HepG2 (cell line): ENCODE measurements around the gene SGMS1. TPM values are rescaled to one million over a fixed set of nuclear protein-coding genes. Genes with fewer than 3 reads are reported as not detected.

Source experiments
- ATAC-seq: fragments of 200-7000 bp; cut with Tn5 transposase; 3 replicates; pipeline ENCODE4 v1.9.1; 2020; ENCODE audit warnings: mild to moderate bottlenecking, moderate library complexity
- BruUV-seq: library from RNA; stranded (reverse); fragments of 400-500 nt; replicated peaks from 2 replicates; lab custom pipeline; 2021; lab: Mats Ljungman, UMichigan
- CTCF ChIA-PET: fragments of 300-600 bp; formaldehyde crosslinking; extraction: SDS; loops from one replicate; lab custom pipeline; 2021; ENCODE audit warnings: low total read pairs, inconsistent platforms, low intra/inter-chr PET ratio; lab: Yijun Ruan, JAX
- POLR2A ChIA-PET: fragments of 350-600 bp; sonication (Branson Sonifier 250); formaldehyde crosslinking; loops from one replicate; lab custom pipeline; 2020; ENCODE audit warnings: antibody characterized with exemption, inconsistent platforms; lab: Yijun Ruan, JAX
- DNase-seq: peaks from one replicate; pipeline ENCODE4 v3.0.0-alpha.2; 2015; ENCODE audit warnings: low spot score
- FAIRE-seq: peaks from 3 replicates; lab custom pipeline; 2011; peaks lifted over from hg19 to GRCh38; lab: Jason Lieb, UNC
- H2AFZ ChIP-seq: one replicate; pipeline ENCODE4 v1.6.1; 2011; ENCODE audit warnings: low read length, inconsistent platforms
- H3K27ac ChIP-seq: fragments of 300-600 bp; 3 replicates; pipeline ENCODE4 v1.8.0; 2011; ENCODE audit warnings: mixed run types, mild to moderate bottlenecking, mixed read lengths, low read length, inconsistent platforms; ENCODE audit not compliant: insufficient read depth; ENCODE audit errors: extremely low read length
- H3K27me3 ChIP-seq, 2 experiments: fragments of 200-600 bp in 1 of 2; 2 replicates in 1 of 2; 3 replicates in 1 of 2; pipeline versions ENCODE4 v1.6.0 to v1.8.0; 2011; ENCODE audit warnings: low read length in 2 of 2, mild to moderate bottlenecking in 2 of 2, moderate library complexity in 2 of 2, inconsistent platforms in 1 of 2; ENCODE audit not compliant: insufficient read depth in 2 of 2, control insufficient read depth in 1 of 2
- H3K36me3 ChIP-seq, 2 experiments: fragments of 200-600 bp in 1 of 2; replicated peaks in 1 of 2; 2 replicates in 1 of 2; 3 replicates in 1 of 2; pipeline versions ENCODE4 v1.5.1 to v1.8.0; 2011; ENCODE audit warnings: low read length in 2 of 2, inconsistent platforms in 1 of 2; ENCODE audit not compliant: insufficient read depth in 2 of 2, control insufficient read depth in 1 of 2
- H3K4me1 ChIP-seq: 2 replicates; pipeline ENCODE4 v1.5.1; 2012; ENCODE audit warnings: low read length, inconsistent platforms; ENCODE audit not compliant: insufficient read depth
- H3K4me2 ChIP-seq: 2 replicates; pipeline ENCODE4 v1.6.0; 2011; ENCODE audit warnings: low read depth, low read length, inconsistent platforms
- H3K4me3 ChIP-seq, 3 experiments: fragments of 200-600 bp in 1 of 3; sonication (generic), shearing (Covaris generic) in 1 of 3; replicated peaks in 1 of 3; 2 replicates each; pipeline ENCODE4 v1.5.1; 2011 to 2016; ENCODE audit warnings: low read length in 3 of 3, inconsistent platforms in 2 of 3, low read depth in 2 of 3, mild to moderate bottlenecking in 2 of 3, control low read depth in 1 of 3, mixed read lengths in 1 of 3; ENCODE audit not compliant: insufficient read depth in 1 of 3
- H3K79me2 ChIP-seq: one replicate; pipeline ENCODE4 v1.6.1; 2011; ENCODE audit warnings: low read length, inconsistent platforms; ENCODE audit not compliant: insufficient read depth
- H3K9ac ChIP-seq: 2 replicates; pipeline ENCODE4 v1.6.0; 2011; ENCODE audit warnings: mild to moderate bottlenecking, low read depth, low read length, inconsistent platforms; ENCODE audit not compliant: insufficient read depth
- H3K9me3 ChIP-seq: 2 replicates; pipeline ENCODE4 v1.5.1; 2012; ENCODE audit warnings: mild to moderate bottlenecking, low read length
- H4K20me1 ChIP-seq: 2 replicates; pipeline ENCODE4 v1.6.0; 2011; ENCODE audit warnings: inconsistent platforms, mild to moderate bottlenecking, low read length, moderate library complexity; ENCODE audit not compliant: insufficient read depth
- ATRX ChIP-seq: sonication (generic); formaldehyde crosslinking; IDR thresholded peaks from 2 replicates; pipeline ENCODE4 v1.4.0; 2020; ENCODE audit warnings: missing genetic modification reagents, borderline replicate concordance
- CCAR2 ChIP-seq: fragments of 200-400 bp; formaldehyde crosslinking; optimal IDR thresholded peaks from 2 replicates; pipeline ENCODE3; 2018; ENCODE audit warnings: low read depth, mild to moderate bottlenecking, low read length, moderate library complexity
- GTF3A ChIP-seq: sonication (generic); formaldehyde crosslinking; conservative IDR thresholded peaks from 2 replicates; pipeline ENCODE4 v1.4.0; 2020; ENCODE audit warnings: mild to moderate bottlenecking, missing genetic modification reagents
- KDM5B ChIP-seq: sonication (generic); formaldehyde crosslinking; IDR thresholded peaks from 2 replicates; pipeline ENCODE4 v1.4.0; 2020; ENCODE audit warnings: missing genetic modification reagents, mild to moderate bottlenecking, borderline replicate concordance
- MATR3 ChIP-seq: sonication (generic); formaldehyde crosslinking; IDR thresholded peaks from 2 replicates; pipeline ENCODE4 v1.4.0; 2020; ENCODE audit warnings: missing genetic modification reagents
- MTF2 ChIP-seq: sonication (generic); formaldehyde crosslinking; IDR thresholded peaks from 2 replicates; pipeline ENCODE4 v1.5.0; 2020; ENCODE audit warnings: missing genetic modification reagents, borderline replicate concordance
- NPAS2 ChIP-seq: sonication (generic); formaldehyde crosslinking; IDR thresholded peaks from 2 replicates; pipeline ENCODE4 v1.8.0; 2022; ENCODE audit warnings: mild to moderate bottlenecking, missing genetic modification reagents, borderline replicate concordance
- NRL ChIP-seq: sonication (generic); formaldehyde crosslinking; IDR thresholded peaks from 2 replicates; pipeline ENCODE4 v1.5.0; 2020; ENCODE audit warnings: missing genetic modification reagents, mild to moderate bottlenecking, moderate library complexity, borderline replicate concordance
- PLRG1 ChIP-seq: fragments of 450-650 bp; conservative IDR thresholded peaks from 2 replicates; pipeline ENCODE4 v1.6.1; 2016
- POGZ ChIP-seq: sonication (generic); formaldehyde crosslinking; IDR thresholded peaks from 2 replicates; pipeline ENCODE4 v1.4.0; 2020; ENCODE audit warnings: mild to moderate bottlenecking, missing genetic modification reagents
- SMYD3 ChIP-seq: sonication (generic); formaldehyde crosslinking; IDR thresholded peaks from 2 replicates; pipeline ENCODE4 v1.8.1; 2023; ENCODE audit warnings: mild to moderate bottlenecking, missing genetic modification reagents
- SP140L ChIP-seq: sonication (generic); formaldehyde crosslinking; IDR thresholded peaks from 2 replicates; pipeline ENCODE4 v1.4.0; 2020; ENCODE audit warnings: missing genetic modification reagents, borderline replicate concordance
- YEATS4 ChIP-seq: sonication (generic); formaldehyde crosslinking; IDR thresholded peaks from 2 replicates; pipeline ENCODE4 v1.4.0; 2020; ENCODE audit warnings: missing genetic modification reagents, borderline replicate concordance
- ZNF280B ChIP-seq: sonication (generic); formaldehyde crosslinking; IDR thresholded peaks from 2 replicates; pipeline ENCODE4 v1.5.0; 2020; ENCODE audit warnings: missing genetic modification reagents, mild to moderate bottlenecking, borderline replicate concordance
- ZNF629 ChIP-seq: sonication (generic); formaldehyde crosslinking; conservative IDR thresholded peaks from 2 replicates; pipeline ENCODE4 v1.5.0; 2020; ENCODE audit warnings: missing genetic modification reagents
- ZSCAN9 ChIP-seq: IDR thresholded peaks from 2 replicates; pipeline ENCODE4 v1.6.1; 2016; ENCODE audit warnings: borderline replicate concordance
- WGBS: methylation state at CpG from one replicate; pipeline ENCODE4 v1.1.6; 2017; ENCODE audit warnings: low lambda C conversion rate; 5-methylcytosine and 5-hydroxymethylcytosine counted together
- in situ Hi-C: cut with HindIII; loops from 2 replicates; pipeline ENCODE4 v1.10.0; 2017; ENCODE audit warnings: low pct_unique_long_range_greater_than_20kb; ENCODE audit not compliant: extremely low pct_ligation_motif_present
- intact Hi-C: fragments of 100-400 bp; cut with micrococcal nuclease; formaldehyde crosslinking; loops from one replicate; pipeline ENCODE4 v1.10.0; 2022; ENCODE audit not compliant: unreplicated experiment
- polyA plus RNA-seq, 8 experiments: library from polyadenylated mRNA; depleted of rRNA in 3 of 8; stranded (reverse) in 7 of 8; unstranded in 1 of 8; fragments of >200 nt; fragmentation: Illumina TruSeq in 4 of 8; extraction: Trizol in 4 of 8; gene quantifications; 2 replicates each; pipeline versions ENCODE4 v1.2.1 to v1.2.3, GENCODE V29; 2011 to 2016; ENCODE audit warnings: low read depth in 4 of 8, missing spikeins in 1 of 8, mixed read lengths in 1 of 8; ENCODE audit not compliant: insufficient read depth in 1 of 8
- total RNA-seq, 5 experiments: library from RNA; depleted of rRNA; stranded (reverse); fragments of >200 nt; fragmentation: Illumina TruSeq; extraction: Trizol; gene quantifications; 2 replicates each; pipeline ENCODE4 v1.2.3, GENCODE V29; 2016; ENCODE audit warnings: low read depth in 1 of 5

SGMS1 gene
- total and polyA plus RNA-seq, 2 of the 13 experiments (the other 11 are each of a cell fraction or from before 2014, with no cell fraction given): 6.5 to 15.1 TPM

GRCh38 chr10:50600286-50600685 lies 23.5 kb downstream of the SGMS1 start (continued):
- TF ChIP-seq MATR3 (no peak), KDM5B (CRISPR knock-in tag) (no peak), NRL (no peak)

GRCh38 chr10:50596897-50597296 lies 26.9 kb downstream of the SGMS1 start:
- no peaks in the 10 kb centered on the region; the same call in 1 of the 2 replicates for H4K20me1 ChIP-seq
- 98% methylated on average over 3 of the region's 3 CpGs for WGBS
- TF ChIP-seq SMYD3 (no peak), GTF3A (CRISPR knock-in tag) (no peak)
- no peaks in the 10 kb centered on the region for H3K27me3 ChIP-seq
- ChIA-PET CTCF (no interaction called here), POLR2A (no interaction called here)
- in situ Hi-C loops: no loop called here
- no peak overlapping the region for H3K4me2 ChIP-seq
- intact Hi-C loops: no loop called here
- no peak for FAIRE-seq
- H3K27ac ChIP-seq: no peak overlapping the region
- DNase-seq: no peak
- H3K36me3 ChIP-seq: no peaks in the 10 kb centered on the region; a peak in 1 of 5 replicates
- no peak for ATAC-seq
- no TSS peak for BruUV-seq
- peaks cover 8% of the 10 kb centered on the region for H3K4me1 ChIP-seq
- no peak overlapping the region for H3K4me3 ChIP-seq
- H3K9ac ChIP-seq: no peak overlapping the region
- no peak overlapping the region for H2AFZ ChIP-seq
- no peaks in the 10 kb centered on the region for H3K9me3 ChIP-seq
- H3K79me2 ChIP-seq: peaks cover 9% of the 10 kb centered on the region

DNA sequence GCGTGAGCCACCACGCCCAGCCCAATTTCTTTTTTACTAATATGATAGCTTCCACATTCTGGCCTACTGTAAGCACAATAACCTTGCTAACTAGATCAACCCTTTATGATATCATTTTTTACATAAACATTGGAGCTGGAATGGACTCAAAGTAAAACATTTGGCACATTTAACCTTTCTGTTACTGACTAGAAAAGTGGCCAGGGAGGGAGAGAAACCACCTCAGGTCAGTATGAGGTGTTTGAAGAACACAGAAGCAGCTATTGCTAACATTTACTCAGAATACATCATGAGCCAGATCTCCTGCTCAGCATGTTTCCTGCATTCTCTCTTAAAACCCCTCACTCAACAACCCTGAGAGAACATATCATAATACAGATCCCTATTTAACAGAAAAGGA lies 27.3 kb downstream of the SGMS1 start:
- no peak for ATAC-seq
- H3K79me2 ChIP-seq: peaks cover 7% of the 10 kb centered on the region
- H4K20me1 ChIP-seq: no peaks in the 10 kb centered on the region; the same call in 1 of the 2 replicates
- no peaks in the 10 kb centered on the region for H3K27me3 ChIP-seq
- H2AFZ ChIP-seq: no peak overlapping the region
- TF ChIP-seq YEATS4 (CRISPR knock-in tag): no peak
- TF ChIP-seq ZSCAN9 (CRISPR knock-in tag): no peak
- TF ChIP-seq MTF2 (CRISPR knock-in tag): no peak
- TF ChIP-seq ZNF280B (CRISPR knock-in tag): no peak
- TF ChIP-seq ZNF629 (CRISPR knock-in tag): no peak
- no peak for TF ChIP-seq POGZ
- no peak for TF ChIP-seq CCAR2
- TF ChIP-seq PLRG1: no peak
- no peak for TF ChIP-seq SP140L
- no peak for TF ChIP-seq ATRX (CRISPR knock-in tag)
- TF ChIP-seq NPAS2 (CRISPR knock-in tag): no peak
- TF ChIP-seq, all 625 proteins: peak for 0
- H3K9ac ChIP-seq: no peak overlapping the region
- CTCF ChIA-PET: no interaction called here
- no peak overlapping the region for H3K4me2 ChIP-seq
- no peak for FAIRE-seq
- no peak overlapping the region for H3K27ac ChIP-seq
- POLR2A ChIA-PET: no interaction called here
- DNase-seq: no peak
- intact Hi-C loops: no loop called here
- H3K4me3 ChIP-seq: no peak overlapping the region
- BruUV-seq: no TSS peak
- no peaks in the 10 kb centered on the region; a peak in 1 of 5 replicates for H3K36me3 ChIP-seq
- H3K9me3 ChIP-seq: no peaks in the 10 kb centered on the region
- in situ Hi-C loops: no loop called here
- 98% methylated on average over 2 of the region's 2 CpGs for WGBS
- H3K4me1 ChIP-seq: peaks cover 6% of the 10 kb centered on the region; the same call in 1 of the 2 replicates
